Thyroid gland (tissue), 4 donors: ENCODE results near the gene PDIK1L. TPM values are rescaled to one million over a fixed set of nuclear protein-coding genes. Genes with fewer than 3 reads are reported as not detected.
A peak's percentile ranks its signal among the peaks of the same experiment; 100 is the strongest.

Experiments used
- DNase-seq, 2 donors: peaks; one replicate each; pipeline ENCODE4 v3.0.0-alpha.2; 2019
- H3K27ac ChIP-seq, 3 donors: fragments of 200-600 bp; sonication (generic); 1 replicate in 2 of 3; 2 replicates in 1 of 3; pipeline ENCODE4 v1.5.1; 2016 to 2019; ENCODE audit warnings: mild to moderate bottlenecking in 1 of 3, moderate library complexity in 1 of 3
- H3K27me3 ChIP-seq: fragments of 200-600 bp; sonication (generic); one replicate; pipeline ENCODE4 v1.5.1; 2019
- H3K36me3 ChIP-seq, 2 donors: fragments of 200-600 bp; sonication (generic); one replicate each; pipeline ENCODE4 v1.5.1; 2016 to 2019
- H3K4me1 ChIP-seq, 2 donors: fragments of 200-600 bp; sonication (generic); one replicate each; pipeline ENCODE4 v1.5.1; 2017 to 2019
- H3K4me3 ChIP-seq, 3 donors: fragments of 200-600 bp; sonication (generic); replicated peaks in 1 of 3; 1 replicate in 2 of 3; 2 replicates in 1 of 3; pipeline ENCODE4 v1.5.1; 2016; ENCODE audit warnings: mild to moderate bottlenecking in 1 of 3
- H3K9me3 ChIP-seq: fragments of 200-600 bp; sonication (generic); one replicate; pipeline ENCODE4 v1.5.1; 2017
- POLR2A ChIP-seq, 2 donors: fragments of 450-650 bp; IDR thresholded peaks; one replicate each; pipeline ENCODE4 v1.6.1; 2017; ENCODE audit warnings: antibody characterized with exemption in 2 of 2, mild to moderate bottlenecking in 2 of 2, moderate library complexity in 1 of 2
- WGBS, 2 donors: methylation state at CpG; one replicate each; pipeline ENCODE4 v1.1.5; 2017; 5-methylcytosine and 5-hydroxymethylcytosine counted together
- intact Hi-C: fragments of 100-400 bp; cut with DNase I; formaldehyde crosslinking; loops from one replicate; pipeline ENCODE4 v1.15.1; 2023
- total RNA-seq, 4 donors: library from RNA; depleted of rRNA; stranded (reverse); fragments of >200 nt; gene quantifications; one replicate each; pipeline ENCODE4 v1.2.3, GENCODE V29; 2016
- TF ChIP-seq, protein P1 (sequence below), 6 experiments: fragments of 200-600 bp in 3 of 6; fragments of 450-650 bp in 3 of 6; sonication (generic) in 3 of 6; IDR thresholded peaks; one replicate each; pipeline ENCODE4 v1.5.1; 2016 to 2019; ENCODE audit warnings: antibody characterized with exemption in 6 of 6, mild to moderate bottlenecking in 2 of 6, inconsistent platforms in 1 of 6, moderate library complexity in 1 of 6

Gene PDIK1L
- total RNA-seq, 4 donors from 2014 or later = 24.2 to 39.0 (median 25.5) TPM

GRCh38 chr1:26160527-26161414 is 49.1 kb downstream of the PDIK1L start:
- TF ChIP-seq, protein P1, sequence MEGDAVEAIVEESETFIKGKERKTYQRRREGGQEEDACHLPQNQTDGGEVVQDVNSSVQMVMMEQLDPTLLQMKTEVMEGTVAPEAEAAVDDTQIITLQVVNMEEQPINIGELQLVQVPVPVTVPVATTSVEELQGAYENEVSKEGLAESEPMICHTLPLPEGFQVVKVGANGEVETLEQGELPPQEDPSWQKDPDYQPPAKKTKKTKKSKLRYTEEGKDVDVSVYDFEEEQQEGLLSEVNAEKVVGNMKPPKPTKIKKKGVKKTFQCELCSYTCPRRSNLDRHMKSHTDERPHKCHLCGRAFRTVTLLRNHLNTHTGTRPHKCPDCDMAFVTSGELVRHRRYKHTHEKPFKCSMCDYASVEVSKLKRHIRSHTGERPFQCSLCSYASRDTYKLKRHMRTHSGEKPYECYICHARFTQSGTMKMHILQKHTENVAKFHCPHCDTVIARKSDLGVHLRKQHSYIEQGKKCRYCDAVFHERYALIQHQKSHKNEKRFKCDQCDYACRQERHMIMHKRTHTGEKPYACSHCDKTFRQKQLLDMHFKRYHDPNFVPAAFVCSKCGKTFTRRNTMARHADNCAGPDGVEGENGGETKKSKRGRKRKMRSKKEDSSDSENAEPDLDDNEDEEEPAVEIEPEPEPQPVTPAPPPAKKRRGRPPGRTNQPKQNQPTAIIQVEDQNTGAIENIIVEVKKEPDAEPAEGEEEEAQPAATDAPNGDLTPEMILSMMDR (IDR thresholded peaks at IDR 0.05) = no peak
- no peak for TF ChIP-seq POLR2A (IDR thresholded peaks at IDR 0.05)
- no peak for DNase-seq
- intact Hi-C loops = loop anchor here (5.0 kb wide), 1 partner anchor 53 kb away; no protein-coding TSS in a partner anchor
- Histone ChIP-seq H3K4me1 (peaks cover 13 to 17% of the 10 kb centered on the region in 2 donors), H3K36me3 (no peaks in the 10 kb centered on the region), H3K4me3 (peak overlapping the region in 1 of 3 donors; percentile 49), H3K27me3 (no peaks in the 10 kb centered on the region), H3K9me3 (no peaks in the 10 kb centered on the region), H3K27ac (peak overlapping the region in 1 of 3 donors; percentile 45)
- 49 to 79% methylated on average over 7 to 10 of the region's 18 CpGs for WGBS, 2 donors

DNA sequence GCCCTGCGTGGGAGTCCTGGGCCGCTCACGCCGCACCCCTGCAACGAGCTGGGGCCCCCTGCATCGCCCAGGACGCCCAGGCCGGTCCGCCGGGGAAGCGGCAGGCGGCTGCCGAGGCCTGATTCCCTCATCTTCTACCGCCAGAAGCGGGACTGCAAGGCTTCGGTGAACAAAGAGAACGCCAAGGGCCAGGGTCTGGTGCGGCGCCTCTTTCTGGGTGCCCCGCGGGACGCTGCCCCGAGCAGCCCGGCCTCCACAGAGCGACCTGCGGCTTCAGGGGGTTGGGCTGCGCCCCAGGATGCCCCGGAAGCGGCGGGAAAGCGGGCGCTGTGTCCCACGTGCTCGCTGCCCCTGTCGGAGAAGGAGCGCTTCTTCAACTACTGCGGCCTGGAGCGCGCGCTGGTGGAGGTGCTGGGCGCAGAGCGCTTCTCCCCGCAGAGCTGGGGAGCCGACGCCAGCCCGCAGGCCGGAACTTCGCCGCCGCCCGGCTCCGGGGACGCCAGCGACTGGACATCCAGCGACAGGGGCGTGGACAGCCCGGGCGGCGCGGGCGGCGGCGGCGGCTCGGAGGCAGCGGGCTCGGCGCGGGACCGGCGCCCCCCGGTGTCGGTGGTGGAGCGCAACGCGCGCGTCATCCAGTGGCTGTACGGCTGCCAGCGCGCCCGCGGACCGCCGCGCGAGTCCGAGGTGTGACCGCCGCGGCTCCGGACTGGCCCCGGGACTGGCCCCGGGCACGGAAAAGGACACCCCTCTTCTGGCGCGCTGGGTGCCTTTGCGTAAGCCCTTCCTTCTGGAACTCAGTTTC is 50.0 kb downstream of the PDIK1L start:
- DNase-seq = peak; percentile 66 to 68
- H3K27me3 ChIP-seq = no peaks in the 10 kb centered on the region
- peaks cover 13 to 17% of the 10 kb centered on the region in 2 donors for H3K4me1 ChIP-seq
- TF ChIP-seq POLR2A (IDR thresholded peaks at IDR 0.05) = no peak
- TF ChIP-seq, protein P1 (IDR thresholded peaks at IDR 0.05) = peak in 2 of 6 experiments; percentile 39 to 41
- H3K36me3 ChIP-seq = no peaks in the 10 kb centered on the region
- intact Hi-C loops = loop anchor here (5.0 kb wide), 1 partner anchor 54 kb away; no protein-coding TSS in a partner anchor
- no peaks in the 10 kb centered on the region for H3K9me3 ChIP-seq
- H3K4me3 ChIP-seq = peak overlapping the region in 2 of 3 donors; percentile 25 to 49
- peak overlapping the region in 2 of 3 donors; percentile 36 to 45 for H3K27ac ChIP-seq
- 0 to 7% methylated on average over 1 to 13 of the region's 98 CpGs for WGBS, 2 donors

DNA sequence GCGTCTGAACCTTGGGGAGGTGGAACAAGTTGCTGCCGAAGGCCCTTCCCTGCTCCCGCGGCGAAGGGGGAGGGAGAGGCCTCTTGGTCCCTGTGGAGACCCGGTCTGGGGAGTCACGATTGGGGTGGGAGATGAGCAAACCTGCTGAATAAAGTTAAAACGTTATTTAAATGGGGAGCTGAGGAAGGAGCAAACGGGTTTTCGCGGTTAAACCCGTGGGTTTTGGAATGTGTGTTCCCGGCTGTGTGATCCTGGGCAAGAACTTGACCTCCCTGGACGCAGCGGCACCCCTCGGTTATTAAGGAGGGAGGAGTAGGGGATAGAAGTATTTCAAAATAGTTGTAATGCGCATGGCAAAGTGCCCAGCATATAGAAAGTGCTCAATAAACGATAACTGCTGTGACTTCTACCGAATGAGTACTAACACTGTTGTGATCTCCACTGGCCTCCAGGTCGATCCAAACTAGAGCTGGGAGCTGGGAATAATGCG is 50.6 kb downstream of the PDIK1L start:
- no peak for DNase-seq
- H3K4me3 ChIP-seq = peak overlapping the region in 2 of 3 donors; percentile 25 to 49
- no peaks in the 10 kb centered on the region for H3K36me3 ChIP-seq
- intact Hi-C loops = loop anchor here (5.0 kb wide), 1 partner anchor 55 kb away; no protein-coding TSS in a partner anchor
- peaks cover 13 to 17% of the 10 kb centered on the region in 2 donors for H3K4me1 ChIP-seq
- H3K27me3 ChIP-seq = no peaks in the 10 kb centered on the region
- whole genome bisulfite sequencing, 2 donors = 27 to 29% methylated on average over 20 to 21 of the region's 21 CpGs
- H3K27ac ChIP-seq = peak overlapping the region in 1 of 3 donors; percentile 36
- TF ChIP-seq POLR2A (IDR thresholded peaks at IDR 0.05) = no peak
- TF ChIP-seq, protein P1 (IDR thresholded peaks at IDR 0.05) = no peak
- H3K9me3 ChIP-seq = no peaks in the 10 kb centered on the region

DNA sequence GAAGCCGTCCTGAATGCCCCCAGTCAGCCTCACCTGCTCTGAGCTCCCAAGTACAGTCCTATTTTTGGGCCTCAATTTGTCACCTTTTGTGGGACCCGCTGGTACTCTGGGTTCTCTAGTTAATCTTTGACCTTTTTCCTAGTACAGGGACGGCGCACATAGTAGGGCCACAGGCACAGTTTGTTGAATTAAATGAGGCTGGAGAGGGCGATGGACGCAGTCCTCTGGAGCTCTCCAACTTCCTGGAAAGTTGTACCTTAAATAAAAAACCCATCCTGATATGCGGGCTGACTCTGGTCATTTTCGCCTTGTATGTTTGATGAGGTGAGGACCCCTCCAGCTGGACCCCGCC is 52.0 kb downstream of the PDIK1L start:
- WGBS, 2 donors = 53 to 68% methylated on average over 9 of the region's 9 CpGs
- no peak for TF ChIP-seq POLR2A (IDR thresholded peaks at IDR 0.05)
- TF ChIP-seq, protein P1 (IDR thresholded peaks at IDR 0.05) = no peak
- no peak overlapping the region for H3K27ac ChIP-seq

More for the DNA sequence above, 52.0 kb downstream of the PDIK1L start:
- Histone ChIP-seq H3K36me3 (no peaks in the 10 kb centered on the region), H3K4me1 (peaks cover 13 to 17% of the 10 kb centered on the region in 2 donors), H3K4me3 (peak overlapping the region in 1 of 3 donors; percentile 28), H3K27me3 (no peaks in the 10 kb centered on the region), H3K9me3 (no peaks in the 10 kb centered on the region)
- intact Hi-C loops = loop anchor here (5.0 kb wide), 1 partner anchor 56 kb away; no protein-coding TSS in a partner anchor
- no peak for DNase-seq
